Kidney (tissue), 14 donors: ENCODE data around the gene MOB3B. TPM values are rescaled to one million over a fixed set of nuclear protein-coding genes. Genes with fewer than 3 reads are reported as not detected.

Experiments
- DNase-seq, 5 donors: peaks; one replicate each; pipeline ENCODE4 v3.0.0-alpha.2; 2013 to 2020
- FAIRE-seq: peaks from 2 replicates; lab custom pipeline; 2012; peaks lifted over from hg19 to GRCh38; lab: Jason Lieb, UNC
- H3K27ac ChIP-seq, 2 donors: one replicate each; pipeline ENCODE4 v1.7.0; 2013; ENCODE audit warnings: low read depth in 2 of 2, low read length in 2 of 2, inconsistent platforms in 1 of 2
- H3K27me3 ChIP-seq: one replicate; pipeline ENCODE4 v1.7.1; 2013; ENCODE audit warnings: low read length, inconsistent platforms; ENCODE audit not compliant: control insufficient read depth, insufficient read depth
- H3K36me3 ChIP-seq, 3 donors: one replicate each; pipeline versions ENCODE4 v1.7.0 to v1.7.1; 2013; ENCODE audit warnings: low read length in 3 of 3, control low read depth in 1 of 3, inconsistent platforms in 1 of 3; ENCODE audit not compliant: insufficient read depth in 3 of 3, control insufficient read depth in 2 of 3
- H3K4me1 ChIP-seq, 3 donors: one replicate each; pipeline versions ENCODE4 v1.7.0 to v1.7.1; 2013; ENCODE audit warnings: low read length in 3 of 3, inconsistent platforms in 1 of 3, low read depth in 1 of 3; ENCODE audit not compliant: control insufficient read depth in 2 of 3, insufficient read depth in 2 of 3
- H3K4me3 ChIP-seq, 3 donors: one replicate each; pipeline versions ENCODE4 v1.7.0 to v1.8.1; 2013; ENCODE audit warnings: low read length in 3 of 3, control low read depth in 1 of 3, inconsistent platforms in 1 of 3
- H3K9ac ChIP-seq, 3 donors: one replicate each; pipeline versions ENCODE4 v1.7.0 to v1.7.1; 2013; ENCODE audit warnings: low read length in 3 of 3, control low read depth in 1 of 3, inconsistent platforms in 1 of 3
- H3K9me3 ChIP-seq, 3 donors: one replicate each; pipeline versions ENCODE4 v1.7.0 to v1.7.1; 2013; ENCODE audit warnings: low read length in 3 of 3, control low read depth in 1 of 3, inconsistent platforms in 1 of 3; ENCODE audit not compliant: control insufficient read depth in 2 of 3, insufficient read depth in 1 of 3
- CTCF ChIP-seq: IDR thresholded peaks from 3 replicates; pipeline ENCODE4 v1.5.1; 2012; ENCODE audit warnings: mild to moderate bottlenecking, moderate library complexity, borderline replicate concordance; ENCODE audit not compliant: insufficient read depth; ENCODE audit errors: extremely low read depth
- intact Hi-C: fragments of 100-400 bp; cut with DNase I; formaldehyde crosslinking; loops from one replicate; pipeline ENCODE4 v1.11.1; 2022
- polyA plus RNA-seq: library from polyadenylated mRNA; stranded (reverse); fragments of 350-450 nt; fragmentation: Illumina TruSeq; extraction: RNeasy Lipid Tissue Mini Kit (QIAGEN cat#74804); gene quantifications from one replicate; pipeline ENCODE4 v1.2.3, GENCODE V29; 2014; ENCODE audit warnings: low read depth, low replicate concordance; ENCODE audit not compliant: insufficient read depth
- total RNA-seq: library from RNA; stranded (reverse); fragmentation: NEBNext Ultra II Directional; extraction: Animal tissue kit (Norgen Biotek cat#: 25700); gene quantifications from one replicate; pipeline ENCODE4 v1.2.1, GENCODE V29; 2021
- donor health status: control.
- donor health status: control.
- donor health status: control.
- donor health status: control.
- donor health status: control.
- donor health status: DM: yes; HTN: yes; CAD: no.
- donor health status: Normal renal cell carcinoma (clear cell type).

MOB3B gene
- total and polyA plus RNA-seq, 2 donors from 2014 or later = 5.9 to 22.5 TPM

GRCh38 chr9:27412081-27412480, 117.5 kb downstream of the MOB3B start:
- Histone ChIP-seq H3K9me3 (no peaks in the 10 kb centered on the region), H3K4me1 (peaks cover 6 to 13% (median 12%) of the 10 kb centered on the region in 3 donors), H3K27ac (no peak overlapping the region), H3K36me3 (no peaks in the 10 kb centered on the region), H3K4me3 (no peak overlapping the region), H3K27me3 (no peaks in the 10 kb centered on the region), H3K9ac (no peak overlapping the region)
- FAIRE-seq (no peak), DNase-seq (no peak)
- intact Hi-C loops = no loop called here
- TF ChIP-seq CTCF = no peak

- Histone ChIP-seq H3K27ac (no peak overlapping the region), H3K4me1 (peaks cover under 1 to 6% (median 4%) of the 10 kb centered on the region in 3 donors), H3K9me3 (no peaks in the 10 kb centered on the region), H3K9ac (no peak overlapping the region), H3K4me3 (no peak overlapping the region), H3K36me3 (no peaks in the 10 kb centered on the region), H3K27me3 (no peaks in the 10 kb centered on the region)
- no peak for FAIRE-seq
- no peak for TF ChIP-seq CTCF
- no peak for DNase-seq
- intact Hi-C loops = no loop called here
Observed at GRCh38 chr9:27408482-27408881, 121.1 kb downstream of the MOB3B start.

- FAIRE-seq (no peak), DNase-seq (no peak)
- TF ChIP-seq CTCF = no peak
- intact Hi-C loops = no loop called here
- no peaks in the 10 kb centered on the region for H3K27me3 ChIP-seq
- peaks cover 0 to 5% (median 4%) of the 10 kb centered on the region in 3 donors for H3K4me1 ChIP-seq
- H3K27ac ChIP-seq = no peak overlapping the region
- no peaks in the 10 kb centered on the region for H3K36me3 ChIP-seq
- H3K9me3 ChIP-seq = no peaks in the 10 kb centered on the region
- H3K9ac ChIP-seq = no peak overlapping the region
- no peak overlapping the region for H3K4me3 ChIP-seq
Observed at GRCh38 chr9:27408001-27408400, 121.6 kb downstream of the MOB3B start.

GRCh38 chr9:27407491-27407890, 122.1 kb downstream of the MOB3B start:
- H3K4me3 ChIP-seq = no peak overlapping the region
- no peak overlapping the region for H3K9ac ChIP-seq
- no peak overlapping the region for H3K27ac ChIP-seq
- H3K36me3 ChIP-seq = no peaks in the 10 kb centered on the region
- DNase-seq (no peak), FAIRE-seq (no peak)
- no peaks in the 10 kb centered on the region for H3K9me3 ChIP-seq
- TF ChIP-seq CTCF = no peak
- no peaks in the 10 kb centered on the region for H3K27me3 ChIP-seq
- no peaks in the 10 kb centered on the region for H3K4me1 ChIP-seq
- intact Hi-C loops = no loop called here
